ENCODE measurements around the gene RELL1.

The RELL1 gene

GRCh38 chr4:37653601-37654000 is 32.6 kb downstream of the RELL1 start:
- no peaks in the 10 kb centered on the region for H3K9me3 ChIP-seq (ENCODE audit: control insufficient read depth, low read length)
- H3K36me3 ChIP-seq (ENCODE audit: control insufficient read depth, insufficient read depth, low read length), result no peaks in the 10 kb centered on the region
- no peak overlapping the region for H3K27ac ChIP-seq (ENCODE audit: insufficient read depth, low read depth, low read length, poor library complexity, severe bottlenecking)
- H3K4me3 ChIP-seq (ENCODE audit: insufficient read depth, low read depth, low read length), result no peak overlapping the region
- H3K27me3 ChIP-seq (ENCODE audit: control insufficient read depth, insufficient read depth, low read length, poor library complexity, severe bottlenecking), result no peaks in the 10 kb centered on the region
- no peaks in the 10 kb centered on the region for H3K4me1 ChIP-seq (ENCODE audit: control insufficient read depth, insufficient read depth, low read length)
- 56 to 80% methylated on average over 1 of the region's 1 CpG for WGBS, 2 experiments

GRCh38 chr4:37652747-37653527 is 33.2 kb downstream of the RELL1 start:
- Histone ChIP-seq H3K4me1 (ENCODE audit: control insufficient read depth, insufficient read depth, low read length) (no peaks in the 10 kb centered on the region), H3K9me3 (ENCODE audit: control insufficient read depth, low read length) (no peaks in the 10 kb centered on the region), H3K27ac (ENCODE audit: insufficient read depth, low read depth, low read length, poor library complexity, severe bottlenecking) (no peak overlapping the region), H3K36me3 (ENCODE audit: control insufficient read depth, insufficient read depth, low read length) (no peaks in the 10 kb centered on the region), H3K27me3 (ENCODE audit: control insufficient read depth, insufficient read depth, low read length, poor library complexity, severe bottlenecking) (no peaks in the 10 kb centered on the region), H3K4me3 (ENCODE audit: insufficient read depth, low read depth, low read length) (no peak overlapping the region)
- WGBS, 2 experiments, result 96% methylated on average over 3 to 4 of the region's 4 CpGs

- H3K27ac ChIP-seq (ENCODE audit: insufficient read depth, low read depth, low read length, poor library complexity, severe bottlenecking), result no peak overlapping the region
- WGBS, 2 experiments, result 68 to 78% methylated on average over 12 to 13 of the region's 13 CpGs
- H3K4me1 ChIP-seq (ENCODE audit: control insufficient read depth, insufficient read depth, low read length), result no peaks in the 10 kb centered on the region
- no peak overlapping the region for H3K4me3 ChIP-seq (ENCODE audit: insufficient read depth, low read depth, low read length)
- H3K27me3 ChIP-seq (ENCODE audit: control insufficient read depth, insufficient read depth, low read length, poor library complexity, severe bottlenecking), result no peaks in the 10 kb centered on the region
- H3K9me3 ChIP-seq (ENCODE audit: control insufficient read depth, low read length), result no peaks in the 10 kb centered on the region
- H3K36me3 ChIP-seq (ENCODE audit: control insufficient read depth, insufficient read depth, low read length), result no peaks in the 10 kb centered on the region
Observed at GRCh38 chr4:37651781-37652377, 34.3 kb downstream of the RELL1 start.

GRCh38 chr4:37650481-37650880 is 35.7 kb downstream of the RELL1 start:
- Histone ChIP-seq H3K36me3 (ENCODE audit: control insufficient read depth, insufficient read depth, low read length) (no peaks in the 10 kb centered on the region), H3K4me1 (ENCODE audit: control insufficient read depth, insufficient read depth, low read length) (no peaks in the 10 kb centered on the region), H3K27ac (ENCODE audit: insufficient read depth, low read depth, low read length, poor library complexity, severe bottlenecking) (no peak overlapping the region), H3K4me3 (ENCODE audit: insufficient read depth, low read depth, low read length) (no peak overlapping the region), H3K9me3 (ENCODE audit: control insufficient read depth, low read length) (no peaks in the 10 kb centered on the region), H3K27me3 (ENCODE audit: control insufficient read depth, insufficient read depth, low read length, poor library complexity, severe bottlenecking) (no peaks in the 10 kb centered on the region)
- 92 to 93% methylated on average over 5 of the region's 5 CpGs for WGBS, 2 experiments

- Histone ChIP-seq H3K27me3 (ENCODE audit: control insufficient read depth, insufficient read depth, low read length, poor library complexity, severe bottlenecking) (no peaks in the 10 kb centered on the region), H3K4me1 (ENCODE audit: control insufficient read depth, insufficient read depth, low read length) (no peaks in the 10 kb centered on the region), H3K27ac (ENCODE audit: insufficient read depth, low read depth, low read length, poor library complexity, severe bottlenecking) (no peak overlapping the region), H3K36me3 (ENCODE audit: control insufficient read depth, insufficient read depth, low read length) (no peaks in the 10 kb centered on the region), H3K4me3 (ENCODE audit: insufficient read depth, low read depth, low read length) (no peak overlapping the region), H3K9me3 (ENCODE audit: control insufficient read depth, low read length) (no peaks in the 10 kb centered on the region)
- 94 to 95% methylated on average over 11 of the region's 11 CpGs for WGBS, 2 experiments
Observed at GRCh38 chr4:37649268-37649667, 36.9 kb downstream of the RELL1 start.

GRCh38 chr4:37648084-37648817 is 37.9 kb downstream of the RELL1 start:
- Histone ChIP-seq H3K27ac (ENCODE audit: insufficient read depth, low read depth, low read length, poor library complexity, severe bottlenecking) (no peak overlapping the region), H3K4me1 (ENCODE audit: control insufficient read depth, insufficient read depth, low read length) (no peaks in the 10 kb centered on the region), H3K9me3 (ENCODE audit: control insufficient read depth, low read length) (no peaks in the 10 kb centered on the region), H3K4me3 (ENCODE audit: insufficient read depth, low read depth, low read length) (no peak overlapping the region), H3K36me3 (ENCODE audit: control insufficient read depth, insufficient read depth, low read length) (no peaks in the 10 kb centered on the region), H3K27me3 (ENCODE audit: control insufficient read depth, insufficient read depth, low read length, poor library complexity, severe bottlenecking) (no peaks in the 10 kb centered on the region)
- 80 to 86% methylated on average over 8 of the region's 8 CpGs for WGBS, 2 experiments

GRCh38 chr4:37646247-37646646 is 39.9 kb downstream of the RELL1 start:
- WGBS, 2 experiments, result 49 to 69% methylated on average over 1 to 2 of the region's 3 CpGs
- H3K9me3 ChIP-seq (ENCODE audit: control insufficient read depth, low read length), result no peaks in the 10 kb centered on the region
- H3K27me3 ChIP-seq (ENCODE audit: control insufficient read depth, insufficient read depth, low read length, poor library complexity, severe bottlenecking), result no peaks in the 10 kb centered on the region
- no peak overlapping the region for H3K27ac ChIP-seq (ENCODE audit: insufficient read depth, low read depth, low read length, poor library complexity, severe bottlenecking)
- no peak overlapping the region for H3K4me3 ChIP-seq (ENCODE audit: insufficient read depth, low read depth, low read length)
- H3K36me3 ChIP-seq (ENCODE audit: control insufficient read depth, insufficient read depth, low read length), result no peaks in the 10 kb centered on the region
- no peaks in the 10 kb centered on the region for H3K4me1 ChIP-seq (ENCODE audit: control insufficient read depth, insufficient read depth, low read length)

GRCh38 chr4:37645736-37646135 is 40.4 kb downstream of the RELL1 start:
- H3K27ac ChIP-seq (ENCODE audit: insufficient read depth, low read depth, low read length, poor library complexity, severe bottlenecking), result no peak overlapping the region
- H3K4me1 ChIP-seq (ENCODE audit: control insufficient read depth, insufficient read depth, low read length), result no peaks in the 10 kb centered on the region
- no peak overlapping the region for H3K4me3 ChIP-seq (ENCODE audit: insufficient read depth, low read depth, low read length)
- H3K27me3 ChIP-seq (ENCODE audit: control insufficient read depth, insufficient read depth, low read length, poor library complexity, severe bottlenecking), result no peaks in the 10 kb centered on the region
- WGBS, 2 experiments, result 88 to 95% methylated on average over 4 of the region's 4 CpGs
- no peaks in the 10 kb centered on the region for H3K9me3 ChIP-seq (ENCODE audit: control insufficient read depth, low read length)
- H3K36me3 ChIP-seq (ENCODE audit: control insufficient read depth, insufficient read depth, low read length), result no peaks in the 10 kb centered on the region

GRCh38 chr4:37644962-37645361 is 41.2 kb downstream of the RELL1 start:
- H3K36me3 ChIP-seq (ENCODE audit: control insufficient read depth, insufficient read depth, low read length), result no peaks in the 10 kb centered on the region
- no peaks in the 10 kb centered on the region for H3K27me3 ChIP-seq (ENCODE audit: control insufficient read depth, insufficient read depth, low read length, poor library complexity, severe bottlenecking)
- WGBS, 2 experiments, result 81 to 83% methylated on average over 9 of the region's 9 CpGs
- H3K4me3 ChIP-seq (ENCODE audit: insufficient read depth, low read depth, low read length), result no peak overlapping the region
- no peaks in the 10 kb centered on the region for H3K9me3 ChIP-seq (ENCODE audit: control insufficient read depth, low read length)
- H3K4me1 ChIP-seq (ENCODE audit: control insufficient read depth, insufficient read depth, low read length), result no peaks in the 10 kb centered on the region
- no peak overlapping the region for H3K27ac ChIP-seq (ENCODE audit: insufficient read depth, low read depth, low read length, poor library complexity, severe bottlenecking)

All from ectodermal cell (in vitro differentiated cells).